HG03432 (cell line): ENCODE data around the gene HLA-DRA.

Source experiments
- ATAC-seq: cut with Tn5 transposase; IDR thresholded peaks from one replicate; pipeline ENCODE4 v1.9.1; 2021; ENCODE audit warnings: mild to moderate bottlenecking, moderate library complexity; ENCODE audit not compliant: unreplicated experiment

Gene HLA-DRA

GRCh38 chr6:32473376-32474348 is 34.0 kb downstream of the HLA-DRA start:
- ATAC-seq: peak; percentile 94

- ATAC-seq: no peak
Measured at GRCh38 chr6:32475392-32476206, 35.9 kb downstream of the HLA-DRA start.

- ATAC-seq: no peak
Measured at GRCh38 chr6:32483968-32484613, 44.4 kb downstream of the HLA-DRA start.

- ATAC-seq: no peak
Measured at GRCh38 chr6:32484614-32484998, 44.9 kb downstream of the HLA-DRA start.

GRCh38 chr6:32488083-32488482 is 48.4 kb downstream of the HLA-DRA start:
- ATAC-seq: no peak

- ATAC-seq: no peak
Measured at GRCh38 chr6:32491700-32492099, 52.0 kb downstream of the HLA-DRA start.

GRCh38 chr6:32492351-32492750 is 52.7 kb downstream of the HLA-DRA start:
- no peak for ATAC-seq
